Gastroesophageal sphincter (tissue), 4 donors: ENCODE measurements around the gene SIGLEC1. TPM values are rescaled to one million over a fixed set of nuclear protein-coding genes. Genes with fewer than 3 reads are reported as not detected.

Experiments
- ATAC-seq: fragments of 150-250 bp; one replicate; pipeline ENCODE4 v1.9.1; 2016; ENCODE audit warnings: mild to moderate bottlenecking, moderate library complexity
- H3K27ac ChIP-seq, 4 donors: fragments of 200-600 bp; sonication (generic) in 3 of 4; 1 replicate in 3 of 4; 2 replicates in 1 of 4; pipeline ENCODE4 v1.5.1; 2016 to 2019
- H3K27me3 ChIP-seq: fragments of 200-600 bp; sonication (generic); one replicate; pipeline ENCODE4 v1.5.1; 2019
- H3K36me3 ChIP-seq, 2 donors: fragments of 200-600 bp; sonication (generic); one replicate each; pipeline ENCODE4 v1.5.1; 2019; ENCODE audit warnings: control low read depth in 1 of 2
- H3K4me1 ChIP-seq, 3 donors: fragments of 200-600 bp; sonication (generic); 1 replicate in 2 of 3; 2 replicates in 1 of 3; pipeline ENCODE4 v1.5.1; 2016 to 2019; ENCODE audit warnings: control low read depth in 2 of 3
- H3K4me3 ChIP-seq, 2 donors: fragments of 200-600 bp; sonication (generic); one replicate each; pipeline ENCODE4 v1.5.1; 2019; ENCODE audit warnings: mild to moderate bottlenecking in 1 of 2, moderate library complexity in 1 of 2
- H3K9me3 ChIP-seq, 3 donors: fragments of 200-600 bp; sonication (generic); one replicate each; pipeline ENCODE4 v1.5.1; 2017 to 2019; ENCODE audit warnings: control low read depth in 2 of 3
- CTCF ChIP-seq, 4 experiments: fragments of 200-600 bp in 2 of 4; fragments of 450-650 bp in 2 of 4; sonication (generic) in 1 of 4; IDR thresholded peaks; one replicate each; pipeline ENCODE4 v1.5.1; 2017 to 2019; ENCODE audit warnings: antibody characterized with exemption in 4 of 4, mild to moderate bottlenecking in 2 of 4, moderate library complexity in 2 of 4
- EP300 ChIP-seq: sonication (generic); formaldehyde crosslinking; IDR thresholded peaks from one replicate; pipeline ENCODE4 v1.6.1; 2017; ENCODE audit warnings: antibody characterized with exemption, mild to moderate bottlenecking
- POLR2A ChIP-seq, 2 donors: fragments of 450-650 bp; IDR thresholded peaks; one replicate each; pipeline ENCODE4 v1.6.1; 2017; ENCODE audit warnings: antibody characterized with exemption in 2 of 2, mild to moderate bottlenecking in 2 of 2, moderate library complexity in 1 of 2
- POLR2AphosphoS5 ChIP-seq: sonication (generic); formaldehyde crosslinking; IDR thresholded peaks from one replicate; pipeline ENCODE4 v1.6.1; 2017; ENCODE audit warnings: antibody characterized with exemption
- WGBS, 2 donors: methylation state at CpG; one replicate each; pipeline ENCODE4 v1.1.5; 2018; ENCODE audit warnings: low coverage in 1 of 2; 5-methylcytosine and 5-hydroxymethylcytosine counted together
- total RNA-seq, 4 donors: library from RNA; depleted of rRNA; stranded (reverse); fragments of >200 nt; gene quantifications; one replicate each; pipeline ENCODE4 v1.1.0, GENCODE V29; 2016

The SIGLEC1 gene
- total RNA-seq, 4 donors from 2014 or later, result 10.1 to 17.2 (median 11.9) TPM

- 49 to 58% methylated on average over 6 to 10 of the region's 11 CpGs for WGBS, 2 donors
- Histone ChIP-seq H3K27ac (no peak overlapping the region), H3K36me3 (no peaks in the 10 kb centered on the region), H3K27me3 (peaks cover 12% of the 10 kb centered on the region), H3K4me1 (peaks cover 0 to 30% (median 0%) of the 10 kb centered on the region in 3 donors), H3K9me3 (no peaks in the 10 kb centered on the region), H3K4me3 (no peak overlapping the region)
- TF ChIP-seq POLR2AphosphoS5, result no peak
- no peak for TF ChIP-seq POLR2A (IDR thresholded peaks at IDR 0.05)
- no peak for ATAC-seq
These were observed 26.0 kb upstream of the SIGLEC1 start for GRCh38 chr20:3738111-3739053.

- Histone ChIP-seq H3K9me3 (no peaks in the 10 kb centered on the region), H3K4me3 (no peak overlapping the region), H3K27ac (no peak overlapping the region), H3K27me3 (peaks cover 32% of the 10 kb centered on the region), H3K36me3 (no peaks in the 10 kb centered on the region), H3K4me1 (peaks cover 0 to 36% (median 5%) of the 10 kb centered on the region in 3 donors)
- WGBS, 2 donors, result 77 to 86% methylated on average over 1 to 3 of the region's 4 CpGs
- no peak for ATAC-seq
- TF ChIP-seq EP300 (no peak), POLR2AphosphoS5 (no peak), POLR2A (IDR thresholded peaks at IDR 0.05) (no peak), CTCF (IDR thresholded peaks at IDR 0.05) (no peak)
These were observed 23.4 kb upstream of the SIGLEC1 start for GRCh38 chr20:3735768-3736167.

GRCh38 chr20:3734111-3734843 is 21.9 kb upstream of the SIGLEC1 start:
- H3K27me3 ChIP-seq, result peaks cover 46% of the 10 kb centered on the region
- peak overlapping the region in 3 of 4 donors; percentile 72 to 80 (median 77) for H3K27ac ChIP-seq
- ATAC-seq, result peak; percentile 40
- peak overlapping the region in 1 of 2 donors; percentile 53 for H3K4me3 ChIP-seq
- no peak for TF ChIP-seq CTCF (IDR thresholded peaks at IDR 0.05)
- TF ChIP-seq POLR2AphosphoS5, result no peak
- no peak for TF ChIP-seq POLR2A (IDR thresholded peaks at IDR 0.05)
- no peak for TF ChIP-seq EP300
- no peaks in the 10 kb centered on the region for H3K9me3 ChIP-seq
- peaks cover 0 to 29% (median 5%) of the 10 kb centered on the region in 3 donors for H3K4me1 ChIP-seq
- no peaks in the 10 kb centered on the region for H3K36me3 ChIP-seq
- WGBS, 2 donors, result 30% methylated on average over 6 to 9 of the region's 12 CpGs

GRCh38 chr20:3733119-3733995 is 21.0 kb upstream of the SIGLEC1 start:
- no peak for ATAC-seq
- WGBS, 2 donors, result 80% methylated on average over 2 of the region's 20 CpGs; no CpG with 5 or more reads in 1 of the 2 donors
- peaks cover 0 to 31% (median 11%) of the 10 kb centered on the region in 3 donors for H3K4me1 ChIP-seq
- H3K27me3 ChIP-seq, result peaks cover 55% of the 10 kb centered on the region
- H3K4me3 ChIP-seq, result peak overlapping the region; percentile 28 to 53
- TF ChIP-seq CTCF (IDR thresholded peaks at IDR 0.05) (no peak), EP300 (no peak), POLR2A (IDR thresholded peaks at IDR 0.05) (no peak), POLR2AphosphoS5 (no peak)
- no peaks in the 10 kb centered on the region for H3K36me3 ChIP-seq
- peak overlapping the region in 3 of 4 donors; percentile 72 to 80 (median 77) for H3K27ac ChIP-seq
- H3K9me3 ChIP-seq, result no peaks in the 10 kb centered on the region
